Nephron (organoid): ENCODE measurements around the gene RAPGEF1.

Source experiments
- H3K27ac Mint-ChIP-seq, 3 experiments: 2 replicates each; pipeline ENCODE4 v1.8.0; 2020; ENCODE audit warnings: mixed read lengths in 3 of 3, mild to moderate bottlenecking in 2 of 3, moderate library complexity in 1 of 3
- H3K27me3 Mint-ChIP-seq: 2 replicates; pipeline ENCODE4 v1.8.0; 2021; ENCODE audit warnings: low read depth, mild to moderate bottlenecking, moderate library complexity, mixed read lengths
- H3K36me3 Mint-ChIP-seq: 2 replicates; pipeline ENCODE4 v1.8.0; 2020; ENCODE audit warnings: low read depth, mixed read lengths
- H3K4me1 Mint-ChIP-seq: 2 replicates; pipeline ENCODE4 v1.8.0; 2020; ENCODE audit warnings: mixed read lengths
- H3K4me3 Mint-ChIP-seq, 3 experiments: 2 replicates each; pipeline ENCODE4 v1.8.0; 2020; ENCODE audit warnings: mild to moderate bottlenecking in 3 of 3, mixed read lengths in 3 of 3, moderate library complexity in 2 of 3
- H3K9me3 Mint-ChIP-seq: 2 replicates; pipeline ENCODE4 v1.8.0; 2020; ENCODE audit warnings: mixed read lengths
- TF ChIP-seq, protein P1 (sequence below), 3 experiments: fragments of 200-600 bp; sonication (generic); IDR thresholded peaks; one replicate each; pipeline ENCODE4 v1.5.0; 2021; ENCODE audit warnings: antibody characterized with exemption in 3 of 3; ENCODE audit not compliant: unreplicated experiment in 3 of 3

RAPGEF1 gene

DNA sequence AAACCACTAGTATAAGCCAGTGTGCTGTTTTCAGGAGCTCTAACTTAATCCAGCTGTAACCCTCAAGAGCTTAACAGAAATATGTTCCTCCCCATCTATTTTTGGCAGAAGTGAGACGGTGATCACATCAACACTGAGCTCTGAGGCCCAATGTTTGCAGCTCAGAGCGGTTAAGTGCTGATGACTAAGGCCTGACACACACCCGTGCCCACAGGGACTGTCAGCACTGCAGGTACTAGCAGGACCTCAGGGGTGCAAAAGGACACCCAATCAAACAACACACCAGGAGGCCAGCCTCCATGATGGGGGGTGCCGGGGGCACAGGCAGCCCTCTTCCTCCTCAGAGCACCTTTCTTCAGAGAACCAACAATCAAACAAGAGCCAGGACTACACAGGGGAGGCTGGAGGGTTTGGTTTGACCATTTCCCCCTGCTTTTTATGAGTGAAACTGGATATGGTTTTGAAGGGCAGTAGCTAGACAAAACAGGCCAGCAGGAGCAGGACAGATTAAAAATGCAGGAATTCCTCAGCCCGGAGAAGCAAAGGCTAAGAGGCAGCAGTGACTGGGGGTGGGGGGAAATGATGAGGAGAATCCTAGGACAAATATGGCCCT is 61.3 kb downstream of the RAPGEF1 start:
- Mint-ChIP-seq H3K27ac (peak overlapping the region; percentile 84 to 96 (median 88)), H3K27me3 (no peaks in the 10 kb centered on the region), H3K9me3 (no peaks in the 10 kb centered on the region), H3K4me1 (peaks cover 93% of the 10 kb centered on the region), H3K4me3 (peak overlapping the region; percentile 20 to 35 (median 21)), H3K36me3 (no peaks in the 10 kb centered on the region)
- TF ChIP-seq, protein P1, sequence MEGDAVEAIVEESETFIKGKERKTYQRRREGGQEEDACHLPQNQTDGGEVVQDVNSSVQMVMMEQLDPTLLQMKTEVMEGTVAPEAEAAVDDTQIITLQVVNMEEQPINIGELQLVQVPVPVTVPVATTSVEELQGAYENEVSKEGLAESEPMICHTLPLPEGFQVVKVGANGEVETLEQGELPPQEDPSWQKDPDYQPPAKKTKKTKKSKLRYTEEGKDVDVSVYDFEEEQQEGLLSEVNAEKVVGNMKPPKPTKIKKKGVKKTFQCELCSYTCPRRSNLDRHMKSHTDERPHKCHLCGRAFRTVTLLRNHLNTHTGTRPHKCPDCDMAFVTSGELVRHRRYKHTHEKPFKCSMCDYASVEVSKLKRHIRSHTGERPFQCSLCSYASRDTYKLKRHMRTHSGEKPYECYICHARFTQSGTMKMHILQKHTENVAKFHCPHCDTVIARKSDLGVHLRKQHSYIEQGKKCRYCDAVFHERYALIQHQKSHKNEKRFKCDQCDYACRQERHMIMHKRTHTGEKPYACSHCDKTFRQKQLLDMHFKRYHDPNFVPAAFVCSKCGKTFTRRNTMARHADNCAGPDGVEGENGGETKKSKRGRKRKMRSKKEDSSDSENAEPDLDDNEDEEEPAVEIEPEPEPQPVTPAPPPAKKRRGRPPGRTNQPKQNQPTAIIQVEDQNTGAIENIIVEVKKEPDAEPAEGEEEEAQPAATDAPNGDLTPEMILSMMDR (IDR thresholded peaks at IDR 0.05; ENCODE audit: unreplicated experiment in 3 of 3): no peak

DNA sequence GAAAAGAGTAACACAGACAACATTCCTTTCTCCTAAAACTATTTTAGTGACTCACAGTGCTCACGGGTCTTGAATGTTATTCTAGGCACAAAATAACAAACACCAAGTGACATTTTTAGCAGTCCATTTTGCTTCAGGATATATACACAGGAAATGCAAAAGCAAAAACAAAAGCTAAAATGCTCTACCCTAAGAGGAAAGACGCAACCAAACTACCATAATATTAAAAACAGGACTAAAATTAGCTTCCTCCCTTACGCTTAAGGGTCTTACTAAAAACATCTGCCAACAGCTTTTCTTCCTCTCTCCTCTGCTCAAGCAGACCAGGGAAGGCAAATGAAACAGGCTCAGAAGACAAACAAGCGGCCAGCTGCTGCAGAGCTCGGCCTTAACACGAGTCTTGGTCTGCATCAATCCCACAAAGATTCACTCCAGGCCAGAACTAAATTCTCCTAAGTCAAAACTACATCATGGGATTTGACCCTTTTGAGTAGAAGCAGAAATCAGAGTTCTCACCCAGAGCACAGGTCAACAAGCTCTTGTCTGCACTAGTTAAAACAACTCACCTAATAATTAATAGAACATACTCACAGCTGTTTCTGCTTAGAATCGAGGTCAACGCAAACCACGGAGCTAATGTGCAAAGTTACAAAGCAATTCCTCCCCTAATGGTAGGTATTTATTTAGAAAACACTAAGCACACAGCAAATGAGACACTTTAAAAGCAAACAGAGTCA is 62.3 kb downstream of the RAPGEF1 start:
- TF ChIP-seq, protein P1 (IDR thresholded peaks at IDR 0.05; ENCODE audit: unreplicated experiment in 3 of 3): no peak
- Mint-ChIP-seq H3K9me3 (no peaks in the 10 kb centered on the region), H3K36me3 (no peaks in the 10 kb centered on the region), H3K27me3 (no peaks in the 10 kb centered on the region), H3K4me3 (peak overlapping the region; percentile 13 to 45 (median 15)), H3K4me1 (peaks cover 93% of the 10 kb centered on the region), H3K27ac (peak overlapping the region; percentile 84 to 96 (median 88))

DNA sequence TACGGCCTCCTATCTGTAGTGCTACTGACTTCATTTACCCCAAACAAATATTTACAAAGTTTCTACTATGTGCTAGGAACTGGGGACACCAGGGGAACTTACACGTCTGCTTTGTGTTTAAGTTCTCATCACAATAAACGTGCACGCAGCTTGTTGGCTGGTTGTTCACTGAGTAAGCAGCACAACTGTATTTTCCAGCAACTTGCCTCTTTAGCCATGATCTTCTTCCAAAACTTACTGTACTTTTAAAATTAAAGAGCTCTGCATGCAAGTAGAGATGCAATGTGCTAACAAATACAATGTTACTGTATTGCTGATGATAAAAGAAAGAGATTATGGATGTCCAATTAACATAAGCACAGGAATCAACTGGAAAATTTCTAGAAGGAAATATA is 62.8 kb downstream of the RAPGEF1 start:
- Mint-ChIP-seq H3K4me1 (peaks cover 93% of the 10 kb centered on the region), H3K4me3 (peak overlapping the region in 2 of 3 experiments; percentile 2 to 45), H3K9me3 (no peaks in the 10 kb centered on the region), H3K27me3 (no peaks in the 10 kb centered on the region), H3K27ac (peak overlapping the region; percentile 84 to 96 (median 88)), H3K36me3 (no peaks in the 10 kb centered on the region)
- TF ChIP-seq, protein P1 (IDR thresholded peaks at IDR 0.05; ENCODE audit: unreplicated experiment in 3 of 3): no peak

DNA sequence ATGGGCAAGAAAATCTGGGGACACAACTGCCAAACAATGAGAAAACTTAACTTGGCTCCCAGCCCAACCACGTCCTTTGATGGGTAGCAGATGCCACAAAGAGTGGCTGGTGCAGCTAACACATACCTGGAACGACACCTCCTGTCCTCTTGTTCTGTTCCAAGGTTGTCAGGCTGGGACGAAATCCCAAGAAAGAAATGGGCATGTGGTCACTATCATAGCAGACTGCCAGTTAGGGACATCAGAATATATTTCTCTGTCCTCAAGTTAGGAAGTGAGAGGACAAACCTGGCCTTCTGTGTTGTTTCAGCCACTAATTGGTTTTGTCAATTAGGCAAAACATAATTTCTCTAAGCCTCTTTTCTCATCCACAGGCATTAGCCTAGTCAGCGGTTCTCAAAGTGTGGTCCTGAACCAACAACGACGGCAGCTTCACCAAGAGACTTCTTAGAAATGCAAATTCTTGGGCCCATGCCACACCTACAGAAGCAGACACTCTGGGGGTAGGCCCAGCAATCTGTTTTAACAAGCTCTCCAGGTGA is 63.4 kb downstream of the RAPGEF1 start:
- Mint-ChIP-seq H3K4me1 (peaks cover 93% of the 10 kb centered on the region), H3K9me3 (no peaks in the 10 kb centered on the region), H3K27me3 (peaks cover 2% of the 10 kb centered on the region), H3K4me3 (no peak overlapping the region), H3K36me3 (no peaks in the 10 kb centered on the region), H3K27ac (peak overlapping the region; percentile 84 to 96 (median 88))
- TF ChIP-seq, protein P1 (IDR thresholded peaks at IDR 0.05; ENCODE audit: unreplicated experiment in 3 of 3): no peak

DNA sequence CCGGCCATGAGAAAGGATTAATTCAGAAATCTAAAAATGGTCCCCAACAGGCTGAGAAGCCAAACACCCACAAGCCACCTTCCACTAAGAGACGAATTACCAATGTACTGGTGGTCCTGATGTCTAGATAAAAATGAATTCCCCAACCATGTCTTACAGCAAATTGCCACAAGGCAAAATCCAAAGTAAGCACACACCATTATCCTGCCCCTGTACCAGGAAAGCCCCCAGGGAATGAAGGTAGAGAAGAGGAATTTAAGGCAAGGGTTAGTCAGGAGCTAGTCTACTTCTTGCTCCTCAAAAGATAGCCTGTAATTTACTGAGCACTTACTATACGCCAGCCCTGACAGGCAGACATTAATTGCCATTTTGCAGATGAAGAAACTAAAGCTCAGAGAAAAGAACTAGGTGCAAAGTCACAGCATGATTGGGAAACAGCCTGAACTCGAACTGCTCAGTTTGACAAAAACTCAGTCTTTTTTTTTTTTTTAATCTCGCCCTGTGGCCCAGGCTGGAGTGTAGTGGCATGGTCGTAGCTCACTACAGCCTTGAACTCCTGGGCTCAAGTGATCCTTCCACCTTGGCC is 64.3 kb downstream of the RAPGEF1 start:
- H3K4me3 Mint-ChIP-seq: no peak overlapping the region
- H3K36me3 Mint-ChIP-seq: no peaks in the 10 kb centered on the region
- peaks cover 4% of the 10 kb centered on the region for H3K27me3 Mint-ChIP-seq
- no peaks in the 10 kb centered on the region for H3K9me3 Mint-ChIP-seq
- H3K4me1 Mint-ChIP-seq: peaks cover 93% of the 10 kb centered on the region
- TF ChIP-seq, protein P1 (IDR thresholded peaks at IDR 0.05; ENCODE audit: unreplicated experiment in 3 of 3): no peak
- H3K27ac Mint-ChIP-seq: peak overlapping the region; percentile 43 to 84 (median 76)
